MM.1S (cell line): Measurements from ENCODE around the gene SLIT3.

Experiments
- EZH2 ChIP-seq: fragments of 300-600 bp; sonication (generic); optimal IDR thresholded peaks from 2 replicates; pipeline ENCODE3; 2017; ENCODE audit warnings: low read depth, mild to moderate bottlenecking, antibody characterized with exemption, low read length, mixed read lengths
- TF ChIP-seq, protein P1 (sequence below): fragments of 300-600 bp; sonication (generic); IDR thresholded peaks from 2 replicates; pipeline ENCODE4 v1.5.1; 2016; ENCODE audit warnings: antibody characterized with exemption, low read length, mixed read lengths

DNA sequence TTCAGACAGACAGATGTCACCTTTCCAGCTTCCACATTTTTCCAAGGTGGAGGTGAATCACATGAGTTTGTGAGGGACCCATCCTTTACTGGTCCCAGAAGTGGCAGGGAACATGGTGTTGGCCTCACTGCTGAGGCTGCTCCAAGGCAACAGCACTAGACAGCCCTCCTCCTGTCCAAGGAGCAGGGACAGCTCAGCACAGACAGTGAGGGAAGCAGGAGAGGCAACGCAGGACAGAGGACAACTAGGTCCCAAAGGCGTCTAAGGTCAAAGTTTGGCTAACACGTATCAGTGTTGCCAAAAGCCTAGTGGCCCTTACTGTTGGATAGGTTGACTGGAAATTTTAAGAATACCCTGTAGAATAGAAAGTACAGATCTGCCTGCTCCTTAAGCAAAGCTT, 470.1 kb downstream of the SLIT3 start:
- TF ChIP-seq, protein P1, sequence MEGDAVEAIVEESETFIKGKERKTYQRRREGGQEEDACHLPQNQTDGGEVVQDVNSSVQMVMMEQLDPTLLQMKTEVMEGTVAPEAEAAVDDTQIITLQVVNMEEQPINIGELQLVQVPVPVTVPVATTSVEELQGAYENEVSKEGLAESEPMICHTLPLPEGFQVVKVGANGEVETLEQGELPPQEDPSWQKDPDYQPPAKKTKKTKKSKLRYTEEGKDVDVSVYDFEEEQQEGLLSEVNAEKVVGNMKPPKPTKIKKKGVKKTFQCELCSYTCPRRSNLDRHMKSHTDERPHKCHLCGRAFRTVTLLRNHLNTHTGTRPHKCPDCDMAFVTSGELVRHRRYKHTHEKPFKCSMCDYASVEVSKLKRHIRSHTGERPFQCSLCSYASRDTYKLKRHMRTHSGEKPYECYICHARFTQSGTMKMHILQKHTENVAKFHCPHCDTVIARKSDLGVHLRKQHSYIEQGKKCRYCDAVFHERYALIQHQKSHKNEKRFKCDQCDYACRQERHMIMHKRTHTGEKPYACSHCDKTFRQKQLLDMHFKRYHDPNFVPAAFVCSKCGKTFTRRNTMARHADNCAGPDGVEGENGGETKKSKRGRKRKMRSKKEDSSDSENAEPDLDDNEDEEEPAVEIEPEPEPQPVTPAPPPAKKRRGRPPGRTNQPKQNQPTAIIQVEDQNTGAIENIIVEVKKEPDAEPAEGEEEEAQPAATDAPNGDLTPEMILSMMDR = no peak
- no peak for TF ChIP-seq EZH2
